GM12892 (cell line): ENCODE measurements around the gene ABTB2.

Experiments
- POLR2A ChIP-seq: IDR thresholded peaks from 2 replicates; pipeline ENCODE4 v1.6.1; 2011; ENCODE audit warnings: low read depth, low read length, control low read depth
- POLR2AphosphoS5 ChIP-seq: IDR thresholded peaks from 2 replicates; pipeline ENCODE4 v1.6.1; 2011; ENCODE audit warnings: low read depth, low read length, control low read depth
- TAF1 ChIP-seq: IDR thresholded peaks from 2 replicates; pipeline ENCODE4 v1.6.1; 2011; ENCODE audit warnings: low read depth, mild to moderate bottlenecking, control low read depth, low read length, borderline replicate concordance

GRCh38 chr11:34161361-34161760 lies 196.4 kb downstream of the ABTB2 start:
- no peak for TF ChIP-seq POLR2A
- no peak for TF ChIP-seq POLR2AphosphoS5
- no peak for TF ChIP-seq TAF1
